ENCODE measurements around the gene TBC1D22A. TPM values are rescaled to one million over a fixed set of nuclear protein-coding genes. Genes with fewer than 3 reads are reported as not detected.
"Not testable (repeated sequence)": the region's sequence is repeated elsewhere in the genome, so short reads cannot be mapped to it uniquely, and the experiment has no call there.

TBC1D22A gene
- total RNA-seq, 1 experiment from 2014 or later, result 27.6 TPM

DNA sequence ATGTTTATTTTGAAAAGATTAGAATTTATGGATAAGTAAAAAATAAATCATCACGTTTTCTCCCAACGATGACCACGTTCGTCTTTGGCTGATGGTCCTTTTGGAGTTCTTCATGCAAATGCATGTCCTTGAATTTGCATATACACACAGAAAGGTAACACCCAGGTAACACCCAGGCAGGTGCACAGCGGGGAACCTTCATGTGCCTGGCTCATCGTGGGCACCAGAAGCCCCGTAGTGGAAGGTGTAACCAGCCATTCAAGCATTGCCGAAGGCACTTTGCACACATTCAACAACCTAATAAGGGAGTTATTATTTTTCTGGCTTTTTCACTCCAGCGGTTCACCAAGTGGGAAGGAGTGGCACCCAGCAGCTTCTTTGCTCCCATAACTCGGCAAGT is 404.6 kb downstream of the TBC1D22A start:
- no peaks in the 10 kb centered on the region for H3K36me3 Mint-ChIP-seq (ENCODE audit: insufficient read depth, unreplicated experiment)
- BruUV-seq (replicated peaks), result no TSS peak
- intact Hi-C loops (cut with micrococcal nuclease; ENCODE audit: unreplicated experiment), result no loop called here
- no peak overlapping the region for H3K27ac Mint-ChIP-seq (ENCODE audit: unreplicated experiment)
- H3K4me3 Mint-ChIP-seq (ENCODE audit: low read depth, unreplicated experiment), result no peak overlapping the region
- H3K4me1 Mint-ChIP-seq (ENCODE audit: low read depth, unreplicated experiment), result no peaks in the 10 kb centered on the region
- CTCF ChIA-PET, result no interaction called here
- no peaks in the 10 kb centered on the region for H3K9me3 Mint-ChIP-seq (ENCODE audit: low read depth, unreplicated experiment)
- no peaks in the 10 kb centered on the region for H3K27me3 Mint-ChIP-seq (ENCODE audit: unreplicated experiment)
- DNase-seq, result no peak
- TF ChIP-seq, protein P1, sequence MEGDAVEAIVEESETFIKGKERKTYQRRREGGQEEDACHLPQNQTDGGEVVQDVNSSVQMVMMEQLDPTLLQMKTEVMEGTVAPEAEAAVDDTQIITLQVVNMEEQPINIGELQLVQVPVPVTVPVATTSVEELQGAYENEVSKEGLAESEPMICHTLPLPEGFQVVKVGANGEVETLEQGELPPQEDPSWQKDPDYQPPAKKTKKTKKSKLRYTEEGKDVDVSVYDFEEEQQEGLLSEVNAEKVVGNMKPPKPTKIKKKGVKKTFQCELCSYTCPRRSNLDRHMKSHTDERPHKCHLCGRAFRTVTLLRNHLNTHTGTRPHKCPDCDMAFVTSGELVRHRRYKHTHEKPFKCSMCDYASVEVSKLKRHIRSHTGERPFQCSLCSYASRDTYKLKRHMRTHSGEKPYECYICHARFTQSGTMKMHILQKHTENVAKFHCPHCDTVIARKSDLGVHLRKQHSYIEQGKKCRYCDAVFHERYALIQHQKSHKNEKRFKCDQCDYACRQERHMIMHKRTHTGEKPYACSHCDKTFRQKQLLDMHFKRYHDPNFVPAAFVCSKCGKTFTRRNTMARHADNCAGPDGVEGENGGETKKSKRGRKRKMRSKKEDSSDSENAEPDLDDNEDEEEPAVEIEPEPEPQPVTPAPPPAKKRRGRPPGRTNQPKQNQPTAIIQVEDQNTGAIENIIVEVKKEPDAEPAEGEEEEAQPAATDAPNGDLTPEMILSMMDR (IDR thresholded peaks at IDR 0.05; ENCODE audit: unreplicated experiment), result no peak

DNA sequence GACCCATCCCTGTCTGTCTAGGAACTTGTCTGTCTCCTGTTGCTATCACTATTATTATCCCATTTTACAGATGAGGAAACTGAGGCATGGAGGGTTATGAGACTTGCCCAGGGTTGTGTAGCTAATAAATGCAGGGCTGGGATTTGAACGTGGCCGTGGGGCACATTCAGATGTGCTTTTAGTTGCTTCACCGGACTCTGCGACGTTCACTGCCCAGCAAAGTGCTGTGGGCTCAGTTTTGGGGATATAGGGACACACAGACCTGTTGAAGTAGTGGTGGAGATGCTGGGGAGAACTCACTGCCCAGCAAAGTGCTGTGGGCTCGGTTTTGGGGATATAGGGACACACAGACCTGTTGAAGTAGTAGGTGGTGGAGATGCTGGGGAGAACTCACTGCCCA is 405.5 kb downstream of the TBC1D22A start:
- CTCF ChIA-PET; H3K36me3 Mint-ChIP-seq (ENCODE audit: insufficient read depth, unreplicated experiment); intact Hi-C loops (cut with micrococcal nuclease; ENCODE audit: unreplicated experiment); H3K27ac Mint-ChIP-seq (ENCODE audit: unreplicated experiment); DNase-seq; H3K4me1 Mint-ChIP-seq (ENCODE audit: low read depth, unreplicated experiment); BruUV-seq (replicated peaks); H3K27me3 Mint-ChIP-seq (ENCODE audit: unreplicated experiment); H3K9me3 Mint-ChIP-seq (ENCODE audit: low read depth, unreplicated experiment); H3K4me3 Mint-ChIP-seq (ENCODE audit: low read depth, unreplicated experiment): not testable (repeated sequence)

DNA sequence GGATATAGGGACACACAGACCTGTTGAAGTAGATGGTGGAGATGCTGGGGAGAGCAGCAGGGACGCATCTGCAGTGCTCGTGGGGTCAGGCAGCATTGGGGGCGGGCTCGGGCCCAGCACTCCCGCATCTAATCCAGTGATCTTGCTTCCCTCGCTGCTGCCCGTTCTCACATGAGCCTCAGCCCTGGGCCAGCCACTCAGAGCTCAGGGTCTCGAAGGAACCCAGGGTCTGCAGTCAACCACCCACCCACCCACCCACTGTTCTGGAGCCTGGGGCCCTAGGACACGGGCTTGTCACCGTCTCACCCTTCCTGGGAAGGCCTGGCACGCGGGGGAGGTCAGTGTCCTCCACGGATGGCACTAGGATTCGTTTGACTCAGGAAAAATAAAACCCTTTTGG is 406.0 kb downstream of the TBC1D22A start:
- Mint-ChIP-seq H3K4me3 (ENCODE audit: low read depth, unreplicated experiment) (no peak overlapping the region), H3K27me3 (ENCODE audit: unreplicated experiment) (no peaks in the 10 kb centered on the region), H3K4me1 (ENCODE audit: low read depth, unreplicated experiment) (no peaks in the 10 kb centered on the region), H3K36me3 (ENCODE audit: insufficient read depth, unreplicated experiment) (no peaks in the 10 kb centered on the region), H3K27ac (ENCODE audit: unreplicated experiment) (no peak overlapping the region), H3K9me3 (ENCODE audit: low read depth, unreplicated experiment) (no peaks in the 10 kb centered on the region)
- intact Hi-C loops (cut with micrococcal nuclease; ENCODE audit: unreplicated experiment), result no loop called here
- TF ChIP-seq, protein P1 (IDR thresholded peaks at IDR 0.05; ENCODE audit: unreplicated experiment), result no peak
- no TSS peak for BruUV-seq (replicated peaks)
- CTCF ChIA-PET, result no interaction called here
- no peak for DNase-seq

DNA sequence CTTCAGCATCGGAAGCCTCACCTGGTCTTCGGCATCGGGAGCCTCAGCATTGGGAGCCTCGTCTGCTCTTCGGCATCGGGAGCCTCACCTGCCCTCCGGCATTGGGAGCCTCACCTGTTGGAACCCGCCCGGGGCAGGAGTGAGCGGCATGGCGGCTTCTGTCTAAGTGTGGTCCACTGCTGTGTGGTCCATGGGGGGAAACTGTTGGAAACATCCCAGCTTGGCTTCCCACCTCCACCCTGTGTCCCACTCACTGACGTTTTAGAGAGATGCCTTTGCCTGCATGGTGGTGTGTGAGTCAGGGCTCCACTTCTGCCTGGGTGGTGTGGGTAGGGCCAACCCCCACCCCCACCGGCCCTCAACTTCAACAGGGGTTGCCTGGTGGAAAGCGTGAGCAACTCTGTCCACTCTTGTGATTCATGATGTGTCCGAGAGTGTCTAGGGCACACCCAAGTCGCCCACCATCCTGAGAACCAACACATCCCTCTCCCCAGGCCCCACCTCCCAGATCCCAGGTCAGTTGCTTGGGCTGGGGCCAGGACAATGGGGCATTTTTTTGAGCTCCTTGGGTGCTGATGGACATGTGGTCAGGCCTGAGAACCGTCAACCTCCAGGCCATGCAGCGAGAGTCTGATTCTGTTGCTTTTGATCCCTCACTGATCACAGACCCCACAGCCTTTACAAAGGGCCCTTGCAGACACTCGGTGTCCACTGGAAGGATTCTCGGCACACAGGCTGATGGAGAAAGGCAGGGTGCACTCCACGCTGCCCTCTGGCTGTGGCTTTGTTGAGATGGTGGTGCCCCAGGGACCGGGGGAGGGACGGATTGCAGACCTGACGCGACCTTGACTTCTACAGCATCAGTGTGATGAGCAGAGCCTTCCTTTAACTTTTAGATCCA is 406.7 kb downstream of the TBC1D22A start:
- Mint-ChIP-seq H3K4me3 (ENCODE audit: low read depth, unreplicated experiment) (no peak overlapping the region), H3K27ac (ENCODE audit: unreplicated experiment) (no peak overlapping the region), H3K4me1 (ENCODE audit: low read depth, unreplicated experiment) (no peaks in the 10 kb centered on the region), H3K9me3 (ENCODE audit: low read depth, unreplicated experiment) (no peaks in the 10 kb centered on the region), H3K36me3 (ENCODE audit: insufficient read depth, unreplicated experiment) (no peaks in the 10 kb centered on the region), H3K27me3 (ENCODE audit: unreplicated experiment) (no peaks in the 10 kb centered on the region)
- intact Hi-C loops (cut with micrococcal nuclease; ENCODE audit: unreplicated experiment), result no loop called here
- CTCF ChIA-PET, result no interaction called here
- BruUV-seq (replicated peaks), result no TSS peak
- TF ChIP-seq, protein P1 (IDR thresholded peaks at IDR 0.05; ENCODE audit: unreplicated experiment), result no peak
- peak; percentile 17 for DNase-seq

DNA sequence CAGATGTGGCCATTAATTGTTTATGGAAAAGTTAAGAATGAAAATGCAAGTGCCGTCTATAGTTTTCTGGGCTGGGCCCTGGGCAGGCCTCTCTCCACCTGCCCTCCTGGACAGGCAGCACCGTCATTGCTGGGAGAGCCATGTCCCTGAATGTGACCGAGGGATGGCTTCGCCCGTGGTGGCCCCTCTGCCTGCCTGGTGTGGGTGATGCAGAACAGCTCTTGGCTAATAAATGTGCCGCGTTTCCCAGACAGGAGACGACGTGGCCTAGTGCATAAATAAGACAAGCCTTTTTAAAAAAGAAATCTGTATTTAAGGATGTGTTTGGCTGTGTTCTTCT is 407.3 kb downstream of the TBC1D22A start:
- no peak overlapping the region for H3K27ac Mint-ChIP-seq (ENCODE audit: unreplicated experiment)
- intact Hi-C loops (cut with micrococcal nuclease; ENCODE audit: unreplicated experiment), result no loop called here
- CTCF ChIA-PET, result no interaction called here
- H3K4me3 Mint-ChIP-seq (ENCODE audit: low read depth, unreplicated experiment), result no peak overlapping the region
- TF ChIP-seq, protein P1 (IDR thresholded peaks at IDR 0.05; ENCODE audit: unreplicated experiment), result no peak
- no peaks in the 10 kb centered on the region for H3K4me1 Mint-ChIP-seq (ENCODE audit: low read depth, unreplicated experiment)
- H3K27me3 Mint-ChIP-seq (ENCODE audit: unreplicated experiment), result no peaks in the 10 kb centered on the region
- no peaks in the 10 kb centered on the region for H3K9me3 Mint-ChIP-seq (ENCODE audit: low read depth, unreplicated experiment)
- no peaks in the 10 kb centered on the region for H3K36me3 Mint-ChIP-seq (ENCODE audit: insufficient read depth, unreplicated experiment)
- no peak for DNase-seq
- no TSS peak for BruUV-seq (replicated peaks)

DNA sequence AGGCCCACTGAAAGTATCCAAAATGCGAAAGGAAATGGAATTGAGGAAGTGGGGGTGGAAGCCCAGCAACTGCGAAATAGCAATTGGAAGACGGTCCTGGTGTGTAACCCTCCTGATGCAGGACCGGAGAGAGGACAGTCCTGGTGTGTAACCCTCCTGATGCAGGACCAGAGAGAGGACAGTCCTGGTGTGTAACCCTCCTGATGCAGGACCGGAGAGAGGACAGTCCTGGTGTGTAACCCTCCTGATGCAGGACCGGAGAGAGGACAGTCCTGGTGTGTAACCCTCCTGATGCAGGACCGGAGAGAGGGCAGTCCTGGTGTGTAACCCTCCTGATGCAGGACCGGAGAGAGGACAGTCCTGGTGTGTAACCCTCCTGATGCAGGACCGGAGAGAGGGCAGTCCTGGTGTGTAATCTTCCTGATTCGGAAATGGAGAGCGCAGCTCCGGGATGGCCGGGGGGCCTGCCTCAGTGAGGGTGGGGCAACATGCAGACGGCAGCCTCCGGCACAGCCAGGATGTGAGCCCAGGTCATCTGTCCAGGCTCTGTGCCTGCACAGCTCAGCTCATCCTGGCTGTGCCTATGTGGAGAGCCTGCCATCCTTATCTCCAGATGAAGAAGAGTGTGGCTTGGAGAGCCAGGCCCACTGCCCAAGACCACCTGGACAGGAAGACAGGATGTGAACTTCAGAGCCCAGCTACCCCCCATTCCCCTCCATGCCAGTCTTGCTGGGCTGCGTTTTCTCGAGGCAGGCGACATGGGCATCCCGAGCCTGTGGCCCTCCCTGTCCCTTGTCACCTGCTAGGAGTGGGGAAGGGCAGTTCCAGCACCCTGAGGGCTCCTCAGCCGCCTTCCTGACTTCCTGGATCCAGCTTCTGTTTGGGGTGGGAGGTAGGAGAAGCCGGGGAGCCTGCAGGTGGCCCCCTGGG is 408.3 kb downstream of the TBC1D22A start:
- H3K4me3 Mint-ChIP-seq (ENCODE audit: low read depth, unreplicated experiment); H3K36me3 Mint-ChIP-seq (ENCODE audit: insufficient read depth, unreplicated experiment); CTCF ChIA-PET; BruUV-seq (replicated peaks); intact Hi-C loops (cut with micrococcal nuclease; ENCODE audit: unreplicated experiment); H3K9me3 Mint-ChIP-seq (ENCODE audit: low read depth, unreplicated experiment); DNase-seq; H3K27ac Mint-ChIP-seq (ENCODE audit: unreplicated experiment); H3K4me1 Mint-ChIP-seq (ENCODE audit: low read depth, unreplicated experiment); H3K27me3 Mint-ChIP-seq (ENCODE audit: unreplicated experiment): not testable (repeated sequence)
